ENCODE results near the gene RNF180.
"Not testable (repeated sequence)": the region's sequence is repeated elsewhere in the genome, so short reads cannot be mapped to it uniquely, and the experiment has no call there.

The RNF180 gene

DNA sequence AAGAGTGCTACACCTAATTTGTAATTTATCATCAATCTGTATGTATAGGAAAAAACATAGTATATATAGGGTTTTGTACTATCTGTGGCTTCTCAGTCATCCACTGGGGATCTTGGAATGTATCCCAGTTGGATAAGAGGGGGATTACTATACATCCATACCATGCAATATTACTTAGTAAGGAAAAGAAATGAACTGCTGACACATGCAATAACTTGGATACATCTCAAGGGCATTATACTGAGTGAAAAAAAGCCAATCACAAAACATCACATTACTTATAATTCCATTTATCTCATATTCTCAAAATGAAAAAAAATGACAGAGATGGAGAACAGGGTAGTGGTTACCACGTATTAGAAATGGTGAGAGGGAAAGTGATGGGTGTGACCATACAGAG, 231.9 kb downstream of the RNF180 start:
- DNase-seq (ENCODE audit: low read depth): no peak

DNA sequence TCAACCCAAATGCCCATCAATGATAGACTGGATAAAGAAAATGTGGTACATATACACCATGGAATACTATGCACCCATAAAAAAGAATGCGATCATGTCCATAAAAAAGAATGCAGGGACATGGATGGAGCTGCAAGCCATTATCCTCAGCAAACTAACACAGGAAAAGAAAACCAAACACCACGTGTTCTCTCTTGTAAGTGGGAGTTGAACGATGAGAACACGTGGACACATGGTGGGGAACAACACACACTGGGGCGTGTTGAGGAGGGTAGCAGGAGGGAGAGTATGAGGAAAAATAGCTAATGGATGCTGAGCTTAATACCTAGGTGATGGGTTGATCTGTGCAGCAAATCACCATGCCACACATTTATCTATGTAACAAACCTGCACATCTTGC, 233.1 kb downstream of the RNF180 start:
- DNase-seq (ENCODE audit: low read depth): not testable (repeated sequence)

DNA sequence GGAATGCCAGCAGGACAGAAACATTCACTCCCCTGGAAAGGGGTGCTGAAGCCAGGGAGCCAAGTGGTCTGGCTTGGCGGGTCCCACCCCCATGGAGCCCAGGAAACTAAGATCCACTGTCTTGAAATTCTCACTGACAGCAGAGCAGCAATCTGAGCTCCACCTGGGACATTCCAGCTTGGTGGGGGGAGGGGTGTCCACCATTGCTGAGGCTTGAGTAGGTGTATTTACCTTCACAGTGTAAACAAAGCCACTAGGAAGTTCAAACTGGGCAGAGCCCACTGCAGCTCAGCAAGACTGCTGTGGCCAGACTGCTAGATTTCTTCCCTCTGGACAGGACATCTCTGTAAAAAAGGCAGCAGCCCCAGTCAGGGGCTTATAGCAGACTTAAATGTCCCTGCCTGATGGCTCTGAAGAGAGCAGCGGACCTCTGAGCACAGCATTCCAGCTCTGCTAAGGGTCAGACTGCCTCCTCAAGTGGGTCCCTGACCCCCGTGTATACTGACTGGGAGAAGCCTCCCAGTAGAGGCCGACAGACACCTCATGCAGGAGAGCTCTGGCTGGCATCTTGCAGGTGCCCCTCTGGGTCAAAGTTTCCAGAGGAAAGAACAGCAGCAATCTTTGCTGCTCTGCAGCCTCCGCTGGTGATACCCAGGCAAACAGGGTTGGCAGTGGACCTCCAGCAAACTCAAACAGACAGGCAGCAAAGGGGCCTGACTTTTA, 241.6 kb downstream of the RNF180 start:
- not testable (repeated sequence) for DNase-seq (ENCODE audit: low read depth)

DNA sequence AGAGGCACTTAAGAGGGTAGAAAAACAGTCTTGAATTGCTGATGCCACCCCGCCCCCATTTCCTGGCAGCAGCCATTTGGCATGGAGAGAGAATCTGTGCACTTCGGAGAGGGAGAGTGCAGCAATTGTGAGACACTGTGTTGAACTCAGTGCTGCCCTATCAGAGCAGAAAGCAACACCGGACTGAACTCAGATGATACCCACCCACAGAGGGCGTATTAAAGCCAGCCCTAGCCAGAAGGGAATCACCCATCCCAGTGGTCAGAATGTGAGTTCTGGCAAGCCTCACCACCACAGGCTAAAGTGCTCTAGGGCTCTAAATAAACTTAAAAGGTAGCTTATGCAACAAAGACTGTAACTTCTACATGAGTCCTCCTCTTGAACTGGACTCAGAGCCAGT, 251.7 kb downstream of the RNF180 start:
- no peak for DNase-seq (ENCODE audit: low read depth)

DNA sequence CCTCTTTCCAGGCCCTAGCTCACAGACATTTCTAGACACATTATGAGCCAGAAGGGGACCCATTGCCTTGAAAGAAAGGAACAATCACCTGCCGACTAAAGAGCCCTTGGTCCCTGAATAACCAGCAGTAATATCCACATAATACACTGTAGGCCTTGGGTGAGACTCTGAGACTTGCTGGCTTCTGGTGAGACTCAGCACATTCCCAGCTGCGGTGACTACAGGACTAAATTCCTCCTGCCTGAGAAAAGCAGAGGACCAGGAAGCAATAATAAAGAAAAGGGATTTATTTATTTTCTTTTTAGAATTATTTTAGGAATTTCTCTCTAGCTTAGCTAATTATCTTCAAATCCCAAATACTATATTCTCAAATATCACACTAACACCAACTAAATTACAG, 252.4 kb downstream of the RNF180 start:
- no peak for DNase-seq (ENCODE audit: low read depth)

Measured in T follicular helper cell (primary cell).